Measurements from ENCODE around the gene NFKB1. TPM values are rescaled to one million over a fixed set of nuclear protein-coding genes. Genes with fewer than 3 reads are reported as not detected.

The NFKB1 gene
- total and polyA plus RNA-seq, 10 of the 15 experiments (the other 5 are each of a cell fraction or from before 2014, with no cell fraction given), result 8.7 to 110 (median 57.3) TPM

DNA sequence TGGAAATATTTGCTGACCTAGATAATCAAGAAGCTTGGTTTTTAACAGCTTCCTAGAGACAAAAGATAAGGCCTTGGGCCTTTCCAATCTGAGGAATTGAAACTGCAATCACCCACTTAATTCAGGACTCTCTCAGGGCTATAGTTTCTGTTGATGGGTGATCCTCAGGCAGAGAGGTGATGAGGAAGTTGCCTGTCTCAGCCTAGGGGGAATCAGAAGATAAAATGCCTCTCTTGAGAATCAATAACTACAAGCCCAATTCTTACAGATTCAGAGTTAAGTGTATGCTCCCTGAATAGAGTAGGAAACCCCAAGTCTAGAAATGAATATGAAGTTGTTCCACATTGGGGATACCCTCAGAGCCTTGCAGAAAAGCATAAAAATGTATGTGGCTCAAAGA, 45.5 kb downstream of the NFKB1 start (continued):
- TF ChIP-seq EP300 (IDR thresholded peaks at IDR 0.05; ENCODE audit: borderline replicate concordance in 1 of 2, control insufficient read depth in 1 of 2, low read depth in 2 of 2, low read length in 2 of 2) (peak in 1 of 2 experiments; percentile 57; a peak in 2 of 4 replicates), CREB1 (IDR thresholded peaks at IDR 0.05; ENCODE audit: low read depth) (no peak), HCFC1 (IDR thresholded peaks at IDR 0.05; ENCODE audit: low read length) (no peak), BCL11A (IDR thresholded peaks at IDR 0.05; ENCODE audit: low read depth, low read length) (no peak; the same call in 1 of the 2 replicates), JUNB (IDR thresholded peaks at IDR 0.05) (peak; percentile 63), EED (IDR thresholded peaks at IDR 0.05; ENCODE audit: low read depth) (0 out of 2 replicates have a peak, but pooled peaks have one; percentile 48), TCF3 (IDR thresholded peaks at IDR 0.05; ENCODE audit: borderline replicate concordance, insufficient read depth, low read depth, low read length) (no peak), CBFB (IDR thresholded peaks at IDR 0.05; ENCODE audit: low read depth) (no peak), CBX5 (IDR thresholded peaks at IDR 0.05; ENCODE audit: low read depth) (no peak), CUX1 (IDR thresholded peaks at IDR 0.05; ENCODE audit: insufficient replicate concordance, low read depth, low read length) (peak; percentile 90), BCL3 (IDR thresholded peaks at IDR 0.05; ENCODE audit: borderline replicate concordance, insufficient read depth, low read depth, low read length, poor library complexity, severe bottlenecking) (no peak), PAX5 (IDR thresholded peaks at IDR 0.05; ENCODE audit: borderline replicate concordance, low read depth, low read length) (0 out of 2 replicates have a peak, but pooled peaks have one; percentile 9), NFIC (IDR thresholded peaks at IDR 0.05; ENCODE audit: low read depth, low read length) (peak; percentile 80), IKZF1 (conservative IDR thresholded peaks at IDR 0.05) (peak; percentile 91), NRF1 (conservative IDR thresholded peaks at IDR 0.05; ENCODE audit: low read depth, low read length) (no peak), GATAD2B (conservative IDR thresholded peaks at IDR 0.05; ENCODE audit: low read depth) (peak; percentile 77; the same call in 1 of the 2 replicates), MYC (IDR thresholded peaks at IDR 0.05; ENCODE audit: insufficient read depth, insufficient read length, insufficient replicate concordance, low read length, severe bottlenecking) (no peak), IRF4 (IDR thresholded peaks at IDR 0.05; ENCODE audit: low read depth, low read length) (peak; percentile 76; the same call in 1 of the 2 replicates), MXI1 (IDR thresholded peaks at IDR 0.05; ENCODE audit: low read depth, low read length) (no peak), ZZZ3 (IDR thresholded peaks at IDR 0.05; ENCODE audit: control insufficient read depth, insufficient read length, low read depth) (no peak)
- TF ChIP-seq, protein P1, sequence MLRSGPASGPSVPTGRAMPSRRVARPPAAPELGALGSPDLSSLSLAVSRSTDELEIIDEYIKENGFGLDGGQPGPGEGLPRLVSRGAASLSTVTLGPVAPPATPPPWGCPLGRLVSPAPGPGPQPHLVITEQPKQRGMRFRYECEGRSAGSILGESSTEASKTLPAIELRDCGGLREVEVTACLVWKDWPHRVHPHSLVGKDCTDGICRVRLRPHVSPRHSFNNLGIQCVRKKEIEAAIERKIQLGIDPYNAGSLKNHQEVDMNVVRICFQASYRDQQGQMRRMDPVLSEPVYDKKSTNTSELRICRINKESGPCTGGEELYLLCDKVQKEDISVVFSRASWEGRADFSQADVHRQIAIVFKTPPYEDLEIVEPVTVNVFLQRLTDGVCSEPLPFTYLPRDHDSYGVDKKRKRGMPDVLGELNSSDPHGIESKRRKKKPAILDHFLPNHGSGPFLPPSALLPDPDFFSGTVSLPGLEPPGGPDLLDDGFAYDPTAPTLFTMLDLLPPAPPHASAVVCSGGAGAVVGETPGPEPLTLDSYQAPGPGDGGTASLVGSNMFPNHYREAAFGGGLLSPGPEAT (IDR thresholded peaks at IDR 0.05; ENCODE audit: low read depth), result peak; percentile 82
